WTC11 (cell line): Measurements from ENCODE around the gene SERP2. TPM values are rescaled to one million over a fixed set of nuclear protein-coding genes. Genes with fewer than 3 reads are reported as not detected.

Experiments used
- ATAC-seq: fragments of 200-7000 bp; cut with Tn5 transposase; 2 replicates; pipeline ENCODE4 v1.10.0; 2021; ENCODE audit warnings: mild to moderate bottlenecking, moderate library complexity
- CTCF ChIA-PET: fragments of 300-600 bp; sonication (Branson Sonifier 250); formaldehyde crosslinking; loops from one replicate; lab custom pipeline; 2021; ENCODE audit warnings: antibody characterized with exemption; lab: Charles Lee
- POLR2A ChIA-PET: fragments of 350-600 bp; sonication (Branson Sonifier 250); formaldehyde crosslinking; loops from one replicate; lab custom pipeline; 2021; ENCODE audit warnings: antibody characterized with exemption; lab: Charles Lee
- DNase-seq: peaks from one replicate; pipeline ENCODE4 v3.0.0; 2021; ENCODE audit warnings: low spot score
- H3K27ac Mint-ChIP-seq: 2 replicates; pipeline ENCODE4 v1.8.0; 2021; ENCODE audit warnings: mixed read lengths
- H3K27me3 Mint-ChIP-seq: 2 replicates; pipeline ENCODE4 v1.8.0; 2021; ENCODE audit warnings: low read depth, mild to moderate bottlenecking, moderate library complexity, mixed read lengths
- H3K36me3 Mint-ChIP-seq: 2 replicates; pipeline ENCODE4 v1.8.0; 2021; ENCODE audit warnings: mixed read lengths
- H3K4me1 Mint-ChIP-seq: 2 replicates; pipeline ENCODE4 v1.8.0; 2022; ENCODE audit warnings: mixed read lengths
- H3K4me3 Mint-ChIP-seq: 2 replicates; pipeline ENCODE4 v1.8.0; 2021; ENCODE audit warnings: mild to moderate bottlenecking, moderate library complexity, mixed read lengths
- H3K9me3 Mint-ChIP-seq: 2 replicates; pipeline ENCODE4 v1.8.0; 2021; ENCODE audit warnings: mixed read lengths
- CBFB ChIP-seq: sonication (generic); formaldehyde crosslinking; IDR thresholded peaks from 2 replicates; pipeline ENCODE4 v1.8.1; 2022; ENCODE audit warnings: mild to moderate bottlenecking, low read depth, missing genetic modification reagents
- CREB1 ChIP-seq: sonication (generic); formaldehyde crosslinking; IDR thresholded peaks from 2 replicates; pipeline ENCODE4 v1.8.0; 2023; ENCODE audit warnings: mild to moderate bottlenecking, missing genetic modification reagents
- EMX1 ChIP-seq: fragments of 250-450 bp; sonication (Bioruptor Pico); IDR thresholded peaks from 2 replicates; pipeline ENCODE4 v1.8.0; 2021; ENCODE audit warnings: mild to moderate bottlenecking
- GTF2I ChIP-seq: fragments of 250-450 bp; sonication (Bioruptor Pico); conservative IDR thresholded peaks from 2 replicates; pipeline ENCODE4 v1.4.0; 2021; ENCODE audit warnings: mild to moderate bottlenecking
- NFATC4 ChIP-seq: fragments of 250-450 bp; sonication (Bioruptor Pico); IDR thresholded peaks from 2 replicates; pipeline ENCODE4 v1.9.0; 2021; ENCODE audit warnings: mild to moderate bottlenecking
- NFYB ChIP-seq: sonication (generic); formaldehyde crosslinking; conservative IDR thresholded peaks from 2 replicates; pipeline ENCODE4 v1.8.0; 2022; ENCODE audit warnings: low read depth, missing genetic modification reagents
- NR3C1 ChIP-seq: sonication (generic); formaldehyde crosslinking; conservative IDR thresholded peaks from 2 replicates; pipeline ENCODE4 v1.8.1; 2023; ENCODE audit warnings: low read depth, mild to moderate bottlenecking, missing genetic modification reagents
- OVOL2 ChIP-seq: fragments of 250-450 bp; sonication (Bioruptor Pico); IDR thresholded peaks from 2 replicates; pipeline ENCODE4 v1.9.0; 2021; ENCODE audit warnings: mild to moderate bottlenecking, borderline replicate concordance
- SMAD3 ChIP-seq: sonication (generic); formaldehyde crosslinking; IDR thresholded peaks from 2 replicates; pipeline ENCODE4 v1.8.0; 2022; ENCODE audit warnings: missing genetic modification reagents, mild to moderate bottlenecking, borderline replicate concordance
- SP1 ChIP-seq: sonication (generic); formaldehyde crosslinking; conservative IDR thresholded peaks from 2 replicates; pipeline ENCODE4 v1.8.1; 2022; ENCODE audit warnings: missing genetic modification reagents
- ZBTB21 ChIP-seq: sonication (generic); formaldehyde crosslinking; IDR thresholded peaks from 2 replicates; pipeline ENCODE4 v1.8.1; 2023; ENCODE audit warnings: mild to moderate bottlenecking, missing genetic modification reagents, borderline replicate concordance
- ZNF219 ChIP-seq: sonication (generic); formaldehyde crosslinking; IDR thresholded peaks from 2 replicates; pipeline ENCODE4 v1.8.0; 2023; ENCODE audit warnings: missing genetic modification reagents, mild to moderate bottlenecking, borderline replicate concordance
- ZNF263 ChIP-seq: sonication (generic); formaldehyde crosslinking; IDR thresholded peaks from 2 replicates; pipeline ENCODE4 v1.8.1; 2022; ENCODE audit warnings: low read depth, mild to moderate bottlenecking, moderate library complexity, missing genetic modification reagents
- ZNF317 ChIP-seq: sonication (generic); formaldehyde crosslinking; IDR thresholded peaks from 2 replicates; pipeline ENCODE4 v1.8.1; 2023; ENCODE audit warnings: low read depth, mild to moderate bottlenecking, moderate library complexity, missing genetic modification reagents, borderline replicate concordance
- ZNF423 ChIP-seq: fragments of 250-450 bp; sonication (Bioruptor Pico); IDR thresholded peaks from 2 replicates; pipeline ENCODE4 v2.1.2; 2022; ENCODE audit warnings: mild to moderate bottlenecking, moderate library complexity
- total RNA-seq: library from RNA; stranded (reverse); gene quantifications from 3 replicates; pipeline ENCODE4 v1.2.3, GENCODE V29; 2021
- TF ChIP-seq, protein P1 (sequence below): sonication (generic); formaldehyde crosslinking; IDR thresholded peaks from 2 replicates; pipeline ENCODE4 v1.8.1; 2023; ENCODE audit warnings: mild to moderate bottlenecking, missing genetic modification reagents
- TF ChIP-seq, protein P2 (sequence below): sonication (generic); formaldehyde crosslinking; IDR thresholded peaks from 2 replicates; pipeline ENCODE4 v1.8.1; 2022; ENCODE audit warnings: low read depth, missing genetic modification reagents, borderline replicate concordance
- TF ChIP-seq, protein P3 (sequence below): sonication (generic); formaldehyde crosslinking; IDR thresholded peaks from 2 replicates; pipeline ENCODE4 v1.8.0; 2022; ENCODE audit warnings: missing genetic modification reagents
- TF ChIP-seq, protein P4 (sequence below): fragments of 200-600 bp; IDR thresholded peaks from 2 replicates; pipeline ENCODE4 v1.8.0; 2022; ENCODE audit warnings: antibody characterized with exemption

SERP2 gene
- total RNA-seq, 1 experiment from 2014 or later = 1.2 TPM

DNA sequence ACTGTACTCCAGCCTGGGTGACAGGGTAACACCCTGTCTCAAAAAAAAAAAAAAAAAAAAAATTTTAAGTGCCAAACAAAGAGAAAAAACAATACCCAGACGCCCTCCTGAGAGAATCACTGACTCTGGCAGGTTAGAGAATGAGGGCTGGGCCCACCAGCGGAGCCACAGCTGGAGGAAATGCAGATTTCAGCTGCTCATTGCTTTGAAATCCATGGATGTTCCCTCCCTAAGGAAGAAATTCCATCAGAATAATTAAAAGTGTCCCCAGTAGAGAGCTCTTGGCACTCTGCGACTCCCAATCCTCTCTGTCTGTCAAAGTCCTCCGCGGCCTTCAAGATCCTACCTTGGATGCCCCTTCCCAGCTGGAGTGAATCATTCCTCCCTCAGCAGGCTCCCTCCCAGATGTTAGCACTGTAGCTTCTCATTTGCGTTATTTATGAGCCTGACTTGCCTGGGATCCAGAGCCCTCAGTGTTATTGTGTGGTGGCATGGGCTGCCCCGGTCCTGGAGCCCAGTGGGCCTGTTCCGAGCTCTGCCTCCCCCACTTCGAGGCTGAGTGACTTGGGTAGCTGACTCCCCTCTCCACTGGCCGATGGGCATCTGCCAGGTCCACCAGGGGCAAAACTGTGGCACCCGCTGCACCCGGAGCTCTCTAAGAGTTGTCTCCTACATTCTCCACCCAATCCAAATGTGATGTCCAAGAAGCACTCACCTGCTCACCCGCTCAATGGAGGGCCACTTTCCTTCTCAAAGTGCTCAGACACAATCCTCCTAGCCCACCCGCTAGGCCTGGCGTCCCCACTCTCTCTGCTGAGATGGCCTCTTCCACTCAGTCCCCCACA is 47.0 kb downstream of the SERP2 start:
- no peaks in the 10 kb centered on the region for H3K9me3 Mint-ChIP-seq
- CTCF ChIA-PET = interaction anchor here (0.7 to 1.6 kb wide), 7 partner anchors 10 to 229 kb away, joined by 3 to 7 read pairs (median 4); no protein-coding TSS in a partner anchor
- peaks cover 45% of the 10 kb centered on the region for H3K4me1 Mint-ChIP-seq
- DNase-seq = no peak
- H3K27me3 Mint-ChIP-seq = peaks cover 14% of the 10 kb centered on the region
- H3K27ac Mint-ChIP-seq = peak overlapping the region; percentile 59; the same call in 1 of the 2 replicates
- TF ChIP-seq ZNF423 (peak; percentile 60), ZNF317 (no peak)
- peak; percentile 25 for ATAC-seq
- POLR2A ChIA-PET = interaction anchor here (0.7 to 1.2 kb wide), 4 partner anchors 15 to 178 kb away, joined by 3 to 5 read pairs (median 4); no protein-coding TSS in a partner anchor
- H3K36me3 Mint-ChIP-seq = no peaks in the 10 kb centered on the region
- H3K4me3 Mint-ChIP-seq = no peak overlapping the region

DNA sequence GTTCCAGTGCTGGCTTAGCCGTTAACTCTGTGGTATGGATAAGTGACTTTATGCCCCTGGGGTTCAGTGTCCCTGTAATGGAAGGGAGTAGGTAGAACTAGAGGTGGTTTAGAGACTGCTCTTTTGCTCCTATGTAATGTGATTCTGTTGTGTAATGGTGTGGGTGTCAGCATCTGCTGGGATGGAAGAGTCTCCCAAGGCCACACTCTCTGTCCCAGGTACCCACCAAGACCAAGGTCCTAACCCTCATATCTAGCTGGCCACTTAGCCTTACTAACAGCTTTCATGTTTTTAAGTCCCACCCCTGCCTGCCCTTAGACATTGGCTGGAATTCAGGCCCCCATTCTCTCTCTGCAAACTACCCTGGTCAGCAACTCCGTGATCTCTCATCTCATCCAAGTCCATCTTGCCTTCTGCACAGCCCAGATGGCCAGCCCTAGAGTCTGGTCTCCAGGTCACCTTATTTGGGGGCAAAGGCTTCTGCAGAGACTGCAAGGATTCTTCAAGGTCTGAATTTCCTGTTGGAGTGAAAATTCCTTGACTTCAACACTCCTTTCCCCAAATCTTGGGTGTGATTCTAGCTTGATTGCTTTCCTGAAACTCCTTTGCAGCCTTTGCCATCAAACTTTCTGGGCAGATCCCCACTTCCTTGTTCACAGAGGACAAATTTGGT is 48.4 kb downstream of the SERP2 start:
- Mint-ChIP-seq H3K9me3 (peaks cover 1% of the 10 kb centered on the region; the same call in 1 of the 2 replicates), H3K4me1 (peaks cover 31% of the 10 kb centered on the region), H3K27ac (no peak overlapping the region), H3K36me3 (no peaks in the 10 kb centered on the region), H3K4me3 (no peak overlapping the region), H3K27me3 (peaks cover 14% of the 10 kb centered on the region)
- POLR2A ChIA-PET = no interaction called here
- DNase-seq = no peak
- TF ChIP-seq ZBTB21 (no peak), ZNF263 (CRISPR knock-in tag) (no peak), NFATC4 (CRISPR knock-in tag) (no peak), NFYB (no peak), CREB1 (CRISPR knock-in tag) (no peak), EMX1 (CRISPR knock-in tag) (no peak), NR3C1 (CRISPR knock-in tag) (no peak), ZNF219 (no peak), SMAD3 (CRISPR knock-in tag) (no peak), OVOL2 (no peak), SP1 (CRISPR knock-in tag) (no peak), GTF2I (CRISPR knock-in tag) (no peak), CBFB (CRISPR knock-in tag) (no peak)
- TF ChIP-seq, protein P1, sequence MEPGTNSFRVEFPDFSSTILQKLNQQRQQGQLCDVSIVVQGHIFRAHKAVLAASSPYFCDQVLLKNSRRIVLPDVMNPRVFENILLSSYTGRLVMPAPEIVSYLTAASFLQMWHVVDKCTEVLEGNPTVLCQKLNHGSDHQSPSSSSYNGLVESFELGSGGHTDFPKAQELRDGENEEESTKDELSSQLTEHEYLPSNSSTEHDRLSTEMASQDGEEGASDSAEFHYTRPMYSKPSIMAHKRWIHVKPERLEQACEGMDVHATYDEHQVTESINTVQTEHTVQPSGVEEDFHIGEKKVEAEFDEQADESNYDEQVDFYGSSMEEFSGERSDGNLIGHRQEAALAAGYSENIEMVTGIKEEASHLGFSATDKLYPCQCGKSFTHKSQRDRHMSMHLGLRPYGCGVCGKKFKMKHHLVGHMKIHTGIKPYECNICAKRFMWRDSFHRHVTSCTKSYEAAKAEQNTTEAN (CRISPR knock-in tag) = no peak
- TF ChIP-seq, protein P2, sequence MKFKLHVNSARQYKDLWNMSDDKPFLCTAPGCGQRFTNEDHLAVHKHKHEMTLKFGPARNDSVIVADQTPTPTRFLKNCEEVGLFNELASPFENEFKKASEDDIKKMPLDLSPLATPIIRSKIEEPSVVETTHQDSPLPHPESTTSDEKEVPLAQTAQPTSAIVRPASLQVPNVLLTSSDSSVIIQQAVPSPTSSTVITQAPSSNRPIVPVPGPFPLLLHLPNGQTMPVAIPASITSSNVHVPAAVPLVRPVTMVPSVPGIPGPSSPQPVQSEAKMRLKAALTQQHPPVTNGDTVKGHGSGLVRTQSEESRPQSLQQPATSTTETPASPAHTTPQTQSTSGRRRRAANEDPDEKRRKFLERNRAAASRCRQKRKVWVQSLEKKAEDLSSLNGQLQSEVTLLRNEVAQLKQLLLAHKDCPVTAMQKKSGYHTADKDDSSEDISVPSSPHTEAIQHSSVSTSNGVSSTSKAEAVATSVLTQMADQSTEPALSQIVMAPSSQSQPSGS = no peak
- TF ChIP-seq, protein P3, sequence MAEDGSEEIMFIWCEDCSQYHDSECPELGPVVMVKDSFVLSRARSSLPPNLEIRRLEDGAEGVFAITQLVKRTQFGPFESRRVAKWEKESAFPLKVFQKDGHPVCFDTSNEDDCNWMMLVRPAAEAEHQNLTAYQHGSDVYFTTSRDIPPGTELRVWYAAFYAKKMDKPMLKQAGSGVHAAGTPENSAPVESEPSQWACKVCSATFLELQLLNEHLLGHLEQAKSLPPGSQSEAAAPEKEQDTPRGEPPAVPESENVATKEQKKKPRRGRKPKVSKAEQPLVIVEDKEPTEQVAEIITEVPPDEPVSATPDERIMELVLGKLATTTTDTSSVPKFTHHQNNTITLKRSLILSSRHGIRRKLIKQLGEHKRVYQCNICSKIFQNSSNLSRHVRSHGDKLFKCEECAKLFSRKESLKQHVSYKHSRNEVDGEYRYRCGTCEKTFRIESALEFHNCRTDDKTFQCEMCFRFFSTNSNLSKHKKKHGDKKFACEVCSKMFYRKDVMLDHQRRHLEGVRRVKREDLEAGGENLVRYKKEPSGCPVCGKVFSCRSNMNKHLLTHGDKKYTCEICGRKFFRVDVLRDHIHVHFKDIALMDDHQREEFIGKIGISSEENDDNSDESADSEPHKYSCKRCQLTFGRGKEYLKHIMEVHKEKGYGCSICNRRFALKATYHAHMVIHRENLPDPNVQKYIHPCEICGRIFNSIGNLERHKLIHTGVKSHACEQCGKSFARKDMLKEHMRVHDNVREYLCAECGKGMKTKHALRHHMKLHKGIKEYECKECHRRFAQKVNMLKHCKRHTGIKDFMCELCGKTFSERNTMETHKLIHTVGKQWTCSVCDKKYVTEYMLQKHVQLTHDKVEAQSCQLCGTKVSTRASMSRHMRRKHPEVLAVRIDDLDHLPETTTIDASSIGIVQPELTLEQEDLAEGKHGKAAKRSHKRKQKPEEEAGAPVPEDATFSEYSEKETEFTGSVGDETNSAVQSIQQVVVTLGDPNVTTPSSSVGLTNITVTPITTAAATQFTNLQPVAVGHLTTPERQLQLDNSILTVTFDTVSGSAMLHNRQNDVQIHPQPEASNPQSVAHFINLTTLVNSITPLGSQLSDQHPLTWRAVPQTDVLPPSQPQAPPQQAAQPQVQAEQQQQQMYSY (CRISPR knock-in tag) = no peak
- TF ChIP-seq, protein P4, sequence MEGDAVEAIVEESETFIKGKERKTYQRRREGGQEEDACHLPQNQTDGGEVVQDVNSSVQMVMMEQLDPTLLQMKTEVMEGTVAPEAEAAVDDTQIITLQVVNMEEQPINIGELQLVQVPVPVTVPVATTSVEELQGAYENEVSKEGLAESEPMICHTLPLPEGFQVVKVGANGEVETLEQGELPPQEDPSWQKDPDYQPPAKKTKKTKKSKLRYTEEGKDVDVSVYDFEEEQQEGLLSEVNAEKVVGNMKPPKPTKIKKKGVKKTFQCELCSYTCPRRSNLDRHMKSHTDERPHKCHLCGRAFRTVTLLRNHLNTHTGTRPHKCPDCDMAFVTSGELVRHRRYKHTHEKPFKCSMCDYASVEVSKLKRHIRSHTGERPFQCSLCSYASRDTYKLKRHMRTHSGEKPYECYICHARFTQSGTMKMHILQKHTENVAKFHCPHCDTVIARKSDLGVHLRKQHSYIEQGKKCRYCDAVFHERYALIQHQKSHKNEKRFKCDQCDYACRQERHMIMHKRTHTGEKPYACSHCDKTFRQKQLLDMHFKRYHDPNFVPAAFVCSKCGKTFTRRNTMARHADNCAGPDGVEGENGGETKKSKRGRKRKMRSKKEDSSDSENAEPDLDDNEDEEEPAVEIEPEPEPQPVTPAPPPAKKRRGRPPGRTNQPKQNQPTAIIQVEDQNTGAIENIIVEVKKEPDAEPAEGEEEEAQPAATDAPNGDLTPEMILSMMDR = no peak
- CTCF ChIA-PET = interaction anchor here (1.6 kb wide), 1 partner anchor 8 kb away, joined by 7 read pairs; no protein-coding TSS in a partner anchor
- no peak for ATAC-seq
